Endothelial cell of umbilical vein (primary cell): ENCODE measurements around the gene TNNI3K. TPM values are rescaled to one million over a fixed set of nuclear protein-coding genes. Genes with fewer than 3 reads are reported as not detected.

ENCODE experiments used
- BruUV-seq: library from RNA; stranded (reverse); fragments of 400-500 nt; replicated peaks from 2 replicates; lab custom pipeline; 2021; lab: Mats Ljungman, UMichigan
- CTCF ChIA-PET: fragments of 300-600, 350-600 bp; sonication (Branson Sonifier 250); formaldehyde crosslinking; loops from one replicate; lab custom pipeline; 2021; ENCODE audit warnings: antibody characterized with exemption, inconsistent platforms; lab: Charles Lee
- POLR2A ChIA-PET: fragments of 300-600, 350-600 bp; sonication (Branson Sonifier 250); formaldehyde crosslinking; loops from one replicate; lab custom pipeline; 2021; ENCODE audit warnings: antibody characterized with exemption, inconsistent platforms; lab: Charles Lee
- DNase-seq: peaks from one replicate; pipeline ENCODE4 v3.0.0-alpha.2; 2011; ENCODE audit warnings: low read depth, low spot score
- FAIRE-seq: peaks from 2 replicates; lab custom pipeline; 2011; peaks lifted over from hg19 to GRCh38; lab: Jason Lieb, UNC
- H2AFZ ChIP-seq: 2 replicates; pipeline ENCODE4 v1.6.0; 2012; ENCODE audit warnings: low read depth, low read length, control low read depth, inconsistent platforms
- H3K27ac ChIP-seq: 2 replicates; pipeline ENCODE4 v1.5.1; 2011; ENCODE audit warnings: low read depth, mild to moderate bottlenecking, control low read depth, low read length, moderate library complexity; ENCODE audit not compliant: insufficient read depth
- H3K27me3 ChIP-seq, 2 experiments: 2 replicates each; pipeline versions ENCODE4 v1.6.0 to v1.6.1; 2011; ENCODE audit warnings: low read length in 2 of 2, mixed read lengths in 1 of 2; ENCODE audit not compliant: control insufficient read depth in 2 of 2, insufficient read depth in 2 of 2
- H3K36me3 ChIP-seq, 2 experiments: 2 replicates in 1 of 2; 3 replicates in 1 of 2; pipeline ENCODE4 v1.5.1; 2011; ENCODE audit warnings: low read length in 2 of 2, mild to moderate bottlenecking in 1 of 2, moderate library complexity in 1 of 2; ENCODE audit not compliant: control insufficient read depth in 2 of 2, insufficient read depth in 2 of 2; ENCODE audit errors: extremely low read depth in 1 of 2
- H3K4me1 ChIP-seq: 3 replicates; pipeline ENCODE4 v1.5.1; 2011; ENCODE audit warnings: mild to moderate bottlenecking, low read length; ENCODE audit not compliant: control insufficient read depth, insufficient read depth; ENCODE audit errors: extremely low read depth
- H3K4me2 ChIP-seq: 2 replicates; pipeline ENCODE4 v1.6.1; 2011; ENCODE audit warnings: low read length, control low read depth, mixed read lengths; ENCODE audit not compliant: insufficient read depth
- H3K4me3 ChIP-seq, 3 experiments: fragments of 200-600 bp in 1 of 3; sonication (generic), shearing (Covaris generic) in 1 of 3; replicated peaks in 1 of 3; 2 replicates each; pipeline ENCODE4 v1.5.1; 2011 to 2016; ENCODE audit warnings: control low read depth in 3 of 3, low read length in 3 of 3, mild to moderate bottlenecking in 2 of 3, inconsistent platforms in 1 of 3, low read depth in 1 of 3, moderate library complexity in 1 of 3; ENCODE audit not compliant: insufficient read depth in 1 of 3
- H3K79me2 ChIP-seq: 2 replicates; pipeline ENCODE4 v1.6.0; 2012; ENCODE audit warnings: low read length, inconsistent platforms; ENCODE audit not compliant: control insufficient read depth, insufficient read depth
- H3K9ac ChIP-seq: replicated peaks from 2 replicates; pipeline ENCODE3; 2011; ENCODE audit warnings: low read length, control low read depth; ENCODE audit not compliant: insufficient read depth; ENCODE audit errors: extremely low read depth
- H3K9me1 ChIP-seq: replicated peaks from 3 replicates; pipeline ENCODE4 v1.6.0; 2011; ENCODE audit warnings: mild to moderate bottlenecking, low read length; ENCODE audit not compliant: control insufficient read depth, insufficient read depth; ENCODE audit errors: extremely low read depth
- H3K9me3 ChIP-seq: replicated peaks from 2 replicates; pipeline ENCODE4 v1.5.1; 2012; ENCODE audit warnings: low read length, inconsistent platforms; ENCODE audit not compliant: control insufficient read depth, insufficient read depth
- H4K20me1 ChIP-seq: replicated peaks from 2 replicates; pipeline ENCODE3; 2011; ENCODE audit warnings: mild to moderate bottlenecking, low read length; ENCODE audit not compliant: control insufficient read depth, insufficient read depth; ENCODE audit errors: extremely low read depth
- CTCF ChIP-seq, 2 donors: IDR thresholded peaks; 1 replicate in 1 of 2; 2 replicates in 1 of 2; pipeline ENCODE4 v1.5.1; 2011; ENCODE audit warnings: low read length in 2 of 2, mild to moderate bottlenecking in 2 of 2, moderate library complexity in 2 of 2, control low read depth in 1 of 2, inconsistent platforms in 1 of 2, low read depth in 1 of 2; ENCODE audit not compliant: insufficient read depth in 1 of 2; ENCODE audit errors: extremely low read depth in 1 of 2
- EZH2 ChIP-seq: IDR thresholded peaks from 2 replicates; pipeline ENCODE4 v1.6.1; 2012; ENCODE audit warnings: borderline replicate concordance, low read depth, mild to moderate bottlenecking, moderate library complexity, low read length, inconsistent platforms; ENCODE audit not compliant: severe bottlenecking
- FOS ChIP-seq: IDR thresholded peaks from 2 replicates; pipeline ENCODE4 v1.6.1; 2011; ENCODE audit warnings: mild to moderate bottlenecking, low read length, moderate library complexity, borderline replicate concordance; ENCODE audit not compliant: insufficient read depth
- GATA2 ChIP-seq: IDR thresholded peaks from 2 replicates; pipeline ENCODE4 v1.7.0; 2011; ENCODE audit warnings: low read depth, mild to moderate bottlenecking, moderate library complexity, mixed read lengths, low read length; ENCODE audit not compliant: insufficient read length, insufficient read depth
- JUN ChIP-seq: IDR thresholded peaks from 2 replicates; pipeline ENCODE4 v1.6.1; 2011; ENCODE audit warnings: borderline replicate concordance, low read depth; ENCODE audit not compliant: insufficient read length, insufficient read depth
- MAX ChIP-seq: IDR thresholded peaks from 2 replicates; pipeline ENCODE4 v1.6.1; 2011; ENCODE audit not compliant: insufficient read depth, insufficient read length
- MYC ChIP-seq: IDR thresholded peaks from one replicate; pipeline ENCODE4 v1.6.1; 2011; ENCODE audit warnings: mild to moderate bottlenecking, low read depth, low read length
- POLR2A ChIP-seq: IDR thresholded peaks from 2 replicates; pipeline ENCODE4 v1.6.1; 2012; ENCODE audit warnings: low read depth, mild to moderate bottlenecking, control low read depth, low read length
- POLR2AphosphoS5 ChIP-seq: IDR thresholded peaks from 2 replicates; pipeline ENCODE4 v1.6.1; 2012; ENCODE audit warnings: low read depth, mild to moderate bottlenecking, control low read depth, low read length, moderate library complexity; ENCODE audit not compliant: insufficient read depth
- dilution Hi-C: fragments of 300-500 bp; cut with MboI; formaldehyde crosslinking; loops from one replicate; pipeline ENCODE4 v1.15.0; 2019; ENCODE audit warnings: low sequenced_read_pairs; ENCODE audit not compliant: extremely low pct_ligation_motif_present
- intact Hi-C: fragments of 100-400 bp; cut with micrococcal nuclease; formaldehyde crosslinking; loops from one replicate; pipeline ENCODE4 v1.10.0; 2022
- polyA plus RNA-seq, 4 experiments: library from polyadenylated mRNA; depleted of rRNA in 3 of 4; stranded (reverse) in 3 of 4; unstranded in 1 of 4; fragments of >200 nt; gene quantifications; 2 replicates each; pipeline versions ENCODE4 v1.2.1 to v1.2.3, GENCODE V29; 2011 to 2012; ENCODE audit warnings: missing spikeins in 1 of 4
- total RNA-seq: library from RNA; stranded (reverse); gene quantifications from 2 replicates; pipeline ENCODE4 v1.2.3, GENCODE V29; 2021

Gene TNNI3K
- total and polyA plus RNA-seq, 2 donors (not counting 3 experiments of a cell fraction or from before 2014, with no cell fraction given): 0.69 TPM; not detected in 1

- ChIA-PET CTCF (interaction anchor here (1.3 kb wide), 1 partner anchor 118 kb away, joined by 3 read pairs; no protein-coding TSS in a partner anchor), POLR2A (no interaction called here)
- Histone ChIP-seq H3K36me3 (no peaks in the 10 kb centered on the region), H3K9me1 (no peaks in the 10 kb centered on the region), H4K20me1 (no peaks in the 10 kb centered on the region), H3K4me2 (no peak overlapping the region), H3K4me3 (no peak overlapping the region), H2AFZ (no peak overlapping the region), H3K4me1 (no peaks in the 10 kb centered on the region), H3K9me3 (no peaks in the 10 kb centered on the region), H3K27ac (no peak overlapping the region), H3K27me3 (no peaks in the 10 kb centered on the region), H3K9ac (no peak overlapping the region), H3K79me2 (no peaks in the 10 kb centered on the region)
- dilution Hi-C loops (no loop called here), intact Hi-C loops (no loop called here)
- no peak for TF ChIP-seq POLR2AphosphoS5
- TF ChIP-seq JUN: no peak
- TF ChIP-seq EZH2: no peak
- TF ChIP-seq MAX: no peak
- no peak for TF ChIP-seq MYC
- TF ChIP-seq POLR2A: no peak
- TF ChIP-seq GATA2: no peak
- TF ChIP-seq FOS: no peak
- no peak for TF ChIP-seq CTCF (IDR thresholded peaks at IDR 0.05; ENCODE audit: extremely low read depth in 1 of 2, insufficient read depth in 1 of 2, low read depth in 1 of 2, low read length in 2 of 2)
- DNase-seq: no peak
- FAIRE-seq: no peak
- BruUV-seq: no TSS peak
These were observed 336.3 kb downstream of the TNNI3K start for GRCh38 chr1:74571493-74571800.
